Omental fat pad (tissue), 4 donors: ENCODE data around the gene CADPS2. TPM values are rescaled to one million over a fixed set of nuclear protein-coding genes. Genes with fewer than 3 reads are reported as not detected.

Source experiments
- ATAC-seq: fragments of 150-250 bp; one replicate; pipeline ENCODE4 v1.9.1; 2016; ENCODE audit warnings: mild to moderate bottlenecking, moderate library complexity; ENCODE audit not compliant: low FRiP score
- DNase-seq: peaks from one replicate; pipeline ENCODE4 v3.0.0-alpha.2; 2019; ENCODE audit warnings: low spot score
- CTCF ChIP-seq, 3 donors: fragments of 450-650 bp; IDR thresholded peaks; one replicate each; pipeline ENCODE4 v1.5.1; 2016 to 2017; ENCODE audit warnings: antibody characterized with exemption in 3 of 3, mild to moderate bottlenecking in 3 of 3, moderate library complexity in 2 of 3
- total RNA-seq, 4 donors: library from RNA; depleted of rRNA; stranded (reverse); fragments of >200 nt; gene quantifications; one replicate each; pipeline ENCODE4 v1.1.0, GENCODE V29; 2016

Gene CADPS2
- total RNA-seq, 4 donors from 2014 or later, result 15.3 to 41.9 (median 24.4) TPM

GRCh38 chr7:122301858-122302760 is 584.2 kb downstream of the CADPS2 start:
- no peak for TF ChIP-seq CTCF (IDR thresholded peaks at IDR 0.05)
- DNase-seq, result no peak
- no peak for ATAC-seq

GRCh38 chr7:122300956-122301833 is 585.1 kb downstream of the CADPS2 start:
- ATAC-seq, result no peak
- no peak for TF ChIP-seq CTCF (IDR thresholded peaks at IDR 0.05)
- no peak for DNase-seq

GRCh38 chr7:122300211-122300932 is 585.9 kb downstream of the CADPS2 start:
- no peak for TF ChIP-seq CTCF (IDR thresholded peaks at IDR 0.05)
- DNase-seq (no peak), ATAC-seq (no peak)

GRCh38 chr7:122299624-122300210 is 586.5 kb downstream of the CADPS2 start:
- no peak for TF ChIP-seq CTCF (IDR thresholded peaks at IDR 0.05)
- ATAC-seq, result no peak
- DNase-seq, result no peak

- TF ChIP-seq CTCF (IDR thresholded peaks at IDR 0.05), result no peak
- no peak for ATAC-seq
- no peak for DNase-seq
These were observed 587.6 kb downstream of the CADPS2 start for GRCh38 chr7:122298618-122299017.

- DNase-seq (no peak), ATAC-seq (no peak)
- TF ChIP-seq CTCF (IDR thresholded peaks at IDR 0.05), result no peak
These were observed 588.1 kb downstream of the CADPS2 start for GRCh38 chr7:122298131-122298530.
